Keratinocyte (primary cell): ENCODE data around the gene STOM.

Experiments
- EZH2 ChIP-seq: IDR thresholded peaks from one replicate; pipeline ENCODE4 v1.6.1; 2012; ENCODE audit warnings: inconsistent platforms, mild to moderate bottlenecking, low read length, moderate library complexity
- TF ChIP-seq, protein P1 (sequence below), 3 experiments: IDR thresholded peaks in 1 of 3; conservative IDR thresholded peaks in 1 of 3; optimal IDR thresholded peaks in 1 of 3; 2 replicates in 2 of 3; 3 replicates in 1 of 3; pipeline versions ENCODE3 to v1.5.1; 2011; ENCODE audit warnings: low read length in 3 of 3, mild to moderate bottlenecking in 3 of 3, moderate library complexity in 2 of 3, control low read depth in 1 of 3, inconsistent platforms in 1 of 3; ENCODE audit not compliant: insufficient read depth in 2 of 3; ENCODE audit errors: extremely low read depth in 1 of 3

DNA sequence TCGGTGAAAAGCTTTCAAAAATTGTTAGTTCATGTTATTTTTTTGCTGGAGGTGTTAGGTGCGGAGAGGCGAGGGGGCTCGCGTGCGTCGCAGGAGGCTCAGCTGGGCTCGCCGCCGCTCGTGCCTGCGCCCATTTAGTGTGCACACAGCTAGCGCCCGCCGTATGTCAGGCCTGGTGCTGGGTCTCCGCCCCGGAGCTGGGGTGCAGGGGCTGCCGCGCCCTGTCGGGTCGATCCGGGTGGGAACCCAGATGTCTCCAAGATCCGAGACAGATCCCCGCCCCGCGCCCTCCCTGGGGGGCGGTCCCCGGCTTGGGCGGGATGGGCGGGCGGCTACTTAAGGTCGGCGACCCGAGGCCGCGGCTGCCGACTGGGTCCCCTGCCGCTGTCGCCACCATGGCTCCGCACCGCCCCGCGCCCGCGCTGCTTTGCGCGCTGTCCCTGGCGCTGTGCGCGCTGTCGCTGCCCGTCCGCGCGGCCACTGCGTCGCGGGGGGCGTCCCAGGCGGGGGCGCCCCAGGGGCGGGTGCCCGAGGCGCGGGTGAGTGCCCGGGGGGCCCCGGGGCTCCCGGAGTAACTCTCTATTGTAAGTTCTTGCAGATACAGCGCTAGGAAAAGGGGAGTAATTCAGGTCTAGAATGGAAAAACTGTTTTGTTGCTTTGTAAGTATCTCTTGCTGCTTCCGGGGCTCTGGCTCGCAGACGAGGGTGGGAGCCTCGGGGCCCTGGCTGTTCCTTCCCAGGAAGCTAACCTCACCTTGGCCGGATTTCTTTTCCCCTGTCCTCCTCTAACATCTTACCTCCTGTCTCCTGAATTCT, 70.4 kb downstream of the STOM start:
- TF ChIP-seq, protein P1, sequence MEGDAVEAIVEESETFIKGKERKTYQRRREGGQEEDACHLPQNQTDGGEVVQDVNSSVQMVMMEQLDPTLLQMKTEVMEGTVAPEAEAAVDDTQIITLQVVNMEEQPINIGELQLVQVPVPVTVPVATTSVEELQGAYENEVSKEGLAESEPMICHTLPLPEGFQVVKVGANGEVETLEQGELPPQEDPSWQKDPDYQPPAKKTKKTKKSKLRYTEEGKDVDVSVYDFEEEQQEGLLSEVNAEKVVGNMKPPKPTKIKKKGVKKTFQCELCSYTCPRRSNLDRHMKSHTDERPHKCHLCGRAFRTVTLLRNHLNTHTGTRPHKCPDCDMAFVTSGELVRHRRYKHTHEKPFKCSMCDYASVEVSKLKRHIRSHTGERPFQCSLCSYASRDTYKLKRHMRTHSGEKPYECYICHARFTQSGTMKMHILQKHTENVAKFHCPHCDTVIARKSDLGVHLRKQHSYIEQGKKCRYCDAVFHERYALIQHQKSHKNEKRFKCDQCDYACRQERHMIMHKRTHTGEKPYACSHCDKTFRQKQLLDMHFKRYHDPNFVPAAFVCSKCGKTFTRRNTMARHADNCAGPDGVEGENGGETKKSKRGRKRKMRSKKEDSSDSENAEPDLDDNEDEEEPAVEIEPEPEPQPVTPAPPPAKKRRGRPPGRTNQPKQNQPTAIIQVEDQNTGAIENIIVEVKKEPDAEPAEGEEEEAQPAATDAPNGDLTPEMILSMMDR (optimal IDR thresholded peaks at IDR 0.05 in 1 of 3, IDR thresholded peaks at IDR 0.05 in 1 of 3, conservative IDR thresholded peaks at IDR 0.05 in 1 of 3; ENCODE audit: extremely low read depth in 1 of 3, insufficient read depth in 2 of 3, low read length in 3 of 3): no peak
- no peak for TF ChIP-seq EZH2
